Keratinocyte (primary cell): Measurements from ENCODE around the gene TIAM2. TPM values are rescaled to one million over a fixed set of nuclear protein-coding genes. Genes with fewer than 3 reads are reported as not detected.

Experiments
- DNase-seq: peaks from one replicate; pipeline ENCODE4 v3.0.0-alpha.2; 2011; ENCODE audit warnings: low read depth, missing footprints, low spot score
- FAIRE-seq: peaks from 2 replicates; lab custom pipeline; 2011; peaks lifted over from hg19 to GRCh38; lab: Jason Lieb, UNC
- H2AFZ ChIP-seq: 2 replicates; pipeline ENCODE4 v1.6.0; 2012; ENCODE audit warnings: low read length, control low read depth, inconsistent platforms; ENCODE audit not compliant: control insufficient read depth
- H3K27ac ChIP-seq: 2 replicates; pipeline ENCODE4 v1.5.1; 2011; ENCODE audit warnings: low read length; ENCODE audit not compliant: control insufficient read depth, insufficient read depth
- H3K27me3 ChIP-seq: 3 replicates; pipeline ENCODE4 v1.6.0; 2011; ENCODE audit warnings: low read length; ENCODE audit not compliant: control insufficient read depth, insufficient read depth; ENCODE audit errors: extremely low read depth
- H3K36me3 ChIP-seq, 2 experiments: 2 replicates in 1 of 2; 3 replicates in 1 of 2; pipeline ENCODE4 v1.5.1; 2011; ENCODE audit warnings: low read length in 2 of 2, mild to moderate bottlenecking in 1 of 2; ENCODE audit not compliant: control insufficient read depth in 2 of 2, insufficient read depth in 2 of 2; ENCODE audit errors: extremely low read depth in 1 of 2
- H3K4me1 ChIP-seq: 3 replicates; pipeline ENCODE4 v1.5.1; 2011; ENCODE audit warnings: low read length; ENCODE audit not compliant: control insufficient read depth, insufficient read depth; ENCODE audit errors: extremely low read depth
- H3K4me2 ChIP-seq: 3 replicates; pipeline ENCODE4 v1.6.0; 2011; ENCODE audit warnings: low read depth, low read length; ENCODE audit not compliant: control insufficient read depth, insufficient read depth; ENCODE audit errors: extremely low read depth
- H3K4me3 ChIP-seq, 3 experiments: fragments of 200-600 bp in 1 of 3; sonication (generic) in 1 of 3; 2 replicates in 2 of 3; 3 replicates in 1 of 3; pipeline ENCODE4 v1.5.1; 2011 to 2016; ENCODE audit warnings: low read length in 3 of 3, mild to moderate bottlenecking in 3 of 3, control low read depth in 2 of 3, inconsistent platforms in 1 of 3, low read depth in 1 of 3, mixed read lengths in 1 of 3, mixed run types in 1 of 3, moderate library complexity in 1 of 3; ENCODE audit not compliant: control insufficient read depth in 2 of 3, insufficient read depth in 2 of 3; ENCODE audit errors: extremely low read depth in 1 of 3
- H3K79me2 ChIP-seq: 2 replicates; pipeline ENCODE4 v1.6.0; 2012; ENCODE audit warnings: low read length; ENCODE audit not compliant: control insufficient read depth, insufficient read depth
- H3K9ac ChIP-seq: 3 replicates; pipeline ENCODE4 v1.6.0; 2011; ENCODE audit warnings: low read length; ENCODE audit not compliant: control insufficient read depth, insufficient read depth; ENCODE audit errors: extremely low read depth
- H3K9me1 ChIP-seq: 3 replicates; pipeline ENCODE4 v1.6.0; 2011; ENCODE audit warnings: low read length; ENCODE audit not compliant: control insufficient read depth, insufficient read depth; ENCODE audit errors: extremely low read depth
- H3K9me3 ChIP-seq: 2 replicates; pipeline ENCODE4 v1.5.1; 2012; ENCODE audit warnings: low read depth, low read length; ENCODE audit not compliant: control insufficient read depth
- H4K20me1 ChIP-seq: 3 replicates; pipeline ENCODE4 v1.6.0; 2011; ENCODE audit warnings: low read length; ENCODE audit not compliant: control insufficient read depth, insufficient read depth; ENCODE audit errors: extremely low read depth
- EZH2 ChIP-seq: IDR thresholded peaks from one replicate; pipeline ENCODE4 v1.6.1; 2012; ENCODE audit warnings: inconsistent platforms, mild to moderate bottlenecking, low read length, moderate library complexity
- dilution Hi-C: fragments of 300-500 bp; cut with MboI; formaldehyde crosslinking; loops from one replicate; pipeline ENCODE4 v1.7.0; 2020; ENCODE audit warnings: low sequenced_read_pairs; ENCODE audit not compliant: extremely low pct_ligation_motif_present
- polyA plus RNA-seq, 5 experiments: library from polyadenylated mRNA; depleted of rRNA in 3 of 5; stranded (reverse) in 3 of 5; stranded (forward) in 1 of 5; unstranded in 1 of 5; fragments of >200 nt; gene quantifications; 1 replicate in 1 of 5; 2 replicates in 3 of 5; 3 replicates in 1 of 5; pipeline versions ENCODE4 v1.2.1 to v1.2.3, GENCODE V29; 2011 to 2012; ENCODE audit warnings: missing spikeins in 2 of 5, low read depth in 1 of 5, low replicate concordance in 1 of 5
- TF ChIP-seq, protein P1 (sequence below), 3 experiments: IDR thresholded peaks in 1 of 3; conservative IDR thresholded peaks in 1 of 3; optimal IDR thresholded peaks in 1 of 3; 2 replicates in 2 of 3; 3 replicates in 1 of 3; pipeline versions ENCODE3 to v1.5.1; 2011; ENCODE audit warnings: low read length in 3 of 3, mild to moderate bottlenecking in 3 of 3, moderate library complexity in 2 of 3, control low read depth in 1 of 3, inconsistent platforms in 1 of 3; ENCODE audit not compliant: insufficient read depth in 2 of 3; ENCODE audit errors: extremely low read depth in 1 of 3

TIAM2 gene
- polyA plus RNA-seq, 1 donor (not counting 4 experiments of a cell fraction or from before 2014, with no cell fraction given): 4.0 TPM

- no peaks in the 10 kb centered on the region for H3K9me3 ChIP-seq
- no peak for TF ChIP-seq EZH2
- TF ChIP-seq, protein P1, sequence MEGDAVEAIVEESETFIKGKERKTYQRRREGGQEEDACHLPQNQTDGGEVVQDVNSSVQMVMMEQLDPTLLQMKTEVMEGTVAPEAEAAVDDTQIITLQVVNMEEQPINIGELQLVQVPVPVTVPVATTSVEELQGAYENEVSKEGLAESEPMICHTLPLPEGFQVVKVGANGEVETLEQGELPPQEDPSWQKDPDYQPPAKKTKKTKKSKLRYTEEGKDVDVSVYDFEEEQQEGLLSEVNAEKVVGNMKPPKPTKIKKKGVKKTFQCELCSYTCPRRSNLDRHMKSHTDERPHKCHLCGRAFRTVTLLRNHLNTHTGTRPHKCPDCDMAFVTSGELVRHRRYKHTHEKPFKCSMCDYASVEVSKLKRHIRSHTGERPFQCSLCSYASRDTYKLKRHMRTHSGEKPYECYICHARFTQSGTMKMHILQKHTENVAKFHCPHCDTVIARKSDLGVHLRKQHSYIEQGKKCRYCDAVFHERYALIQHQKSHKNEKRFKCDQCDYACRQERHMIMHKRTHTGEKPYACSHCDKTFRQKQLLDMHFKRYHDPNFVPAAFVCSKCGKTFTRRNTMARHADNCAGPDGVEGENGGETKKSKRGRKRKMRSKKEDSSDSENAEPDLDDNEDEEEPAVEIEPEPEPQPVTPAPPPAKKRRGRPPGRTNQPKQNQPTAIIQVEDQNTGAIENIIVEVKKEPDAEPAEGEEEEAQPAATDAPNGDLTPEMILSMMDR (optimal IDR thresholded peaks at IDR 0.05 in 1 of 3, IDR thresholded peaks at IDR 0.05 in 1 of 3, conservative IDR thresholded peaks at IDR 0.05 in 1 of 3; ENCODE audit: extremely low read depth in 1 of 3, insufficient read depth in 2 of 3, low read length in 3 of 3): no peak
- H3K27me3 ChIP-seq: no peaks in the 10 kb centered on the region
- no peak overlapping the region for H2AFZ ChIP-seq
- no peak overlapping the region for H3K4me2 ChIP-seq
- H4K20me1 ChIP-seq: no peaks in the 10 kb centered on the region
- H3K9me1 ChIP-seq: no peaks in the 10 kb centered on the region
- DNase-seq (no peak), FAIRE-seq (no peak)
- peaks cover 23 to 35% of the 10 kb centered on the region in 2 experiments for H3K36me3 ChIP-seq
- H3K4me1 ChIP-seq: peaks cover 8% of the 10 kb centered on the region
- no peak overlapping the region for H3K9ac ChIP-seq
- no peak overlapping the region for H3K27ac ChIP-seq
- peaks cover 35% of the 10 kb centered on the region for H3K79me2 ChIP-seq
- no peak overlapping the region for H3K4me3 ChIP-seq
- dilution Hi-C loops: loop anchor here (5.0 kb wide), 1 partner anchor 83 kb away; no protein-coding TSS in a partner anchor
Measured at GRCh38 chr6:155259897-155260296, 264.8 kb downstream of the TIAM2 start.

DNA sequence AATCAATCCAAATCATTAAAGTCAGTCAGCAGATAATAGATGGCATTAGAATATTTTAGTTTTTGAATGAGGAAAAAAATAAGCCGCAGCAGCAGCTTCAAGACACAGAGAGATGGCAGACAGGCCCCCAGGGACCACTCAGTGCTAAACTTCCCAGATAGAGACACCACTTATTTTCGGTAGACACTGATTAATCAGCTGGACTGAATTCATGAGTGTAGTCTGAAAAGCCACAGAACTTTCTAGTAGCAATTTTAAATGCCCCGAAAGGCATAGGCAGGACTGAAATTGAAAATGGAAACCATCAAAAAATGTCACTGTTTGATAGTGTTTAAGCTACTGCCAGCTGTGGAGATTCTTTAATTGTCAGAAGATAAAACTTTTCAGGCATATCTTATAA is 265.6 kb downstream of the TIAM2 start:
- Histone ChIP-seq H3K9me1 (no peaks in the 10 kb centered on the region), H2AFZ (no peak overlapping the region), H3K9me3 (no peaks in the 10 kb centered on the region), H3K4me3 (no peak overlapping the region), H4K20me1 (no peaks in the 10 kb centered on the region), H3K79me2 (peaks cover 35% of the 10 kb centered on the region), H3K27me3 (no peaks in the 10 kb centered on the region), H3K27ac (no peak overlapping the region), H3K36me3 (peaks cover 21 to 34% of the 10 kb centered on the region in 2 experiments), H3K4me2 (no peak overlapping the region), H3K9ac (no peak overlapping the region), H3K4me1 (peaks cover 13% of the 10 kb centered on the region)
- dilution Hi-C loops: no loop called here
- FAIRE-seq (no peak), DNase-seq (no peak)
- TF ChIP-seq EZH2: no peak
- TF ChIP-seq, protein P1 (optimal IDR thresholded peaks at IDR 0.05 in 1 of 3, IDR thresholded peaks at IDR 0.05 in 1 of 3, conservative IDR thresholded peaks at IDR 0.05 in 1 of 3; ENCODE audit: extremely low read depth in 1 of 3, insufficient read depth in 2 of 3, low read length in 3 of 3): no peak
